HK-2 (cell line): Measurements from ENCODE around the gene VWA8.

Experiments used
- DNase-seq: peaks from one replicate; pipeline ENCODE4 v3.0.0-alpha.2; 2018; ENCODE audit not compliant: unreplicated experiment

Gene VWA8

DNA sequence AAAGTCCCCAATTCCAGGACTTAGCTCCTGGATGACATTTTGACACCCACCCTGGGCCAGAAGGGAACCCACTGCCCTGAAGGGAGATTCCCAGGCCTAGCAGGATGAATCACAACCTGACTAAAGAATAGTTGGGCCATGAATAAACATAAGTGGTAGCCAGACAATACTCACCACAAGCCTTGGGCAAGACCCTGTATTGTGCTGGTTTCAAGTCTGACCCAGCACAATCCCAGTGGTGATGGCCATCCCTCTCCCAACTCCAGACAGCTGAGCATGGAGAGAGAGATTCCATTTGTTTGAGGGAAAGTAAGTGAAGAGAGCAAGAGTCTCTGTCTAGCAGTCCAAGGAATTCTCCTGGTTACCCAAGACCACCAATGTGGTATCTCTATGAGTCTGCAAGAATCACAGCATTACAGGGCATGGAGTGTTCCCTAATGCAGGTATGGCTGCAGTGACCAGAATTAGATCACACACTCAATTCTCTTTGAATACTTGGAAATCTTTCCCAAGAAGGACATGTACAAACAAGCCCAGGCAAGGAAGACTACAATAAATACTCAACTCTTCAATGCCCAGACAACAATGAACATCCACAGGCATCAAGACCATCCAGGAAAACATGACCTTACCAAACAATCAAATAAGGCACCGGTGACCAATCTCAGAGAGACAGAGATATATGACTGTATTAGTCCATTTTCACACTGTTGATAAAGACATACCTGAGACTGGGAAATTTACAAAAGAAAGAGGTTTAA lies 158.0 kb downstream of the VWA8 start:
- peak; percentile 11 for DNase-seq

DNA sequence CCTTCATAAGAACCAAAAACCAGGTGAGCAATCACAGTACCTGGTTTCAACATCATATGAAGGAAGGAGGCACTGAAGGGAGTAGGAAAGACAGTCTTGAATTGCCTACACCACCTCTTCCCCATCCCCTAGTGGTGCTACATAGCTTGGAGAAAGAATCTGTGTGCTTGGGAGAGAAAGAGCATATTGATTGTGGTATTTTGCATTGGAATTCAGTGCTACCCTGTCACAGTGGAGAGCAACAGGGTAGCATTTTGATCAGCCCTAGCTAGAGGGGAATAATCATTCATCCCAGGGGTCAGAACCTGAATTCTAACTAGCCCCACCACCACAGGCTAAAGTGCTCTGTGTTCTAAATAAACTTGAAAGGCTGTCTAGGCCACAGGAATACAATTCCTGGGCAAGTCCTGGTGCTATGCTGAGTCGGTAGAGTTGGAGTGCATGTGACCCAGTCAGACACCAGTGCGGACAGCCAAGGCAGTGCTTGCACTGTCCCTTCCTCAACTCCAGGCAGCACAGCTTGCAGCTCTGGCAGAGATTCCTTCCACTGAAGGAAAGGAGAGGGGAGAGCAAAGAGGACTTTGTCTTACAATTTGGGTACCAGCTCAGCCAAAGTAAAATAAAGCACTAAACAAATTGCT lies 158.7 kb downstream of the VWA8 start:
- DNase-seq = no peak

DNA sequence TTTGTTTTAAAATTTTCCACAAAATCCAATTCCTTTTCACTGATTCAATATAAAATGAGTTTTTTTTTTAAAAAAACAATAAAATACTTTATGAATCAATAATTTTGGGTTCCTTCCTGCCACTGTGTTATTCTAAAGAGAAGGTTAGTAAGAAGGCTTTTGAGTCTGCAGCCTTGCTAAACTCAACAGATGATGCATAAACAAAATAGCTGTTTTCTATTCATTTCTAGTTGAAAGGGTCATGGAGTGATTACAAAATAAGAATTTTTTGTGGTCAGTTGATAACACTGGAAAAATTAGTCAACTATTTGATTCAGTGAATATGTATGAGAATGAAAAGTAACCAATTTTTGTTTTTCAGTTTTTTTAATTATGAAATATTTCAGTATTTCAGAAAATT lies 169.9 kb downstream of the VWA8 start:
- DNase-seq = no peak

DNA sequence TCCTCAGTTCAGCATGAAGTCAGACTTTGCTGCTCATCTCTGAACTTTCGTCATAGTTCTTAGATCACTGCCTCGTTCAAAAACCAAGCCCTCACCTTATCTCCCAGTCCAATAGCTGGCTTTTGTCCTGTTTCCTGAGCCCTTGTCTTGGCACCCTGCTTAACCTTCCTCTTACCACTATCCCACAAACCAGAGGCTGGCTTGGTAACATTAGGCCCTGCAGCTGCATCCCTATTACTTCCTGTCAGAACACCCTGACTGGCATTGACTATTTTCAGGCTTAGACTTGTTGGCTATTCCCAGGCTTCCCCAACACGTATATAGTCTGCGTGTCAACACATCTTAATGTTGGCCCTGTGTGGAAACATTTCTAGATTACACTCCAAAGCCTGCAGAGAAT lies 172.4 kb downstream of the VWA8 start:
- no peak for DNase-seq

DNA sequence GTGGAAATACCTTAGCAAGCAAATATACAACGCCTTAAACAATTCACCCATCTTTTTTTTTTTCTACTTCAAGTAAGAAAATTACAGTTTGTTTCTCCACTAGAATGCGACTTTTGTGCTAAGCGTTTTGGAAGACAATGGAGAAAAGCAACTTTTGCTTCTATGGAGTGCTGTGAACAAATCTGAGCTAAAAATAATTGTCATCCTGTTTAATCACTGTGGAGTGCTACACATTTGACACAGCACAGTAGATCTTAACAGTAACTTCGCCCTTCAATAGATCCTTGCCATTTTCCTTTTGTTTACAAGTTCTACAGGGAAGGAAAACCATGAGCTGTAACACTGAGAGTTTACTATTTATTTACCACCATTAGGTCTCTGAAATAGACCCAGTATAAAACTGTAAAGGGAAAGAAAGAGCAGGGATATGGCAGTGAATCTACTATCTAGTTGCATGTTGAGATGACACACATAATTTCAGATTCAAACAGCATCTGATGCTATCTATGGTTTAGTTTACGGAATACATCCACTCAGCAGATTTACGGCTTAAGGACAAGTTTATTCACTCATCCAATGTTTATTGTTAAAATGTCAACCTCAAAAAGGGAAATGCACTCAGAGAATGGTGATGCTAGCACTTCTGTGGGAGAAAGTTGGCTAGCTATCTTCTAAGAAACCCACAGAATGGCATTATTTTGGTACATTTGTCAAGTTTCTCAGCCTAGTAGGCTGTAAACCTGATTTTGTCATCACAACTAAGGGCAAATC lies 175.3 kb downstream of the VWA8 start:
- no peak for DNase-seq

DNA sequence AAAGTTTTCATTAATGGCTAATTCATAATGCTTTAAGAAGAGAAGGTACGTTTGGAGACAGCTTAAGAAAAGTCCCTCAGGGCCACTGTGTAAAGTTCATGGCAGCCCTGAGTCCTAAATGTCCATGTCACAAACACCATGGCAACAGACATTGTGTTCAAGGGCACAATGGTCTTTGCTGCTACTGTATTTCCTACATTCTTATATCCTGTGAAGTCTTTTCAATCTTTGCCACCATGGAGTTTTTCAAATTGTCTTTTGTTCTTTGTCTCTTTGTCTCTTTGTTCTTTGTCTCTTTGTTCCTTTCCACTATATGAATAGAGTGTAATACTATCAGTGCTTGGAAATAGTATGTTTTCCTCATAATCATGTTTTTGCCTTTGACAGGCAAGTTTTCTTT lies 178.8 kb downstream of the VWA8 start:
- no peak for DNase-seq

DNA sequence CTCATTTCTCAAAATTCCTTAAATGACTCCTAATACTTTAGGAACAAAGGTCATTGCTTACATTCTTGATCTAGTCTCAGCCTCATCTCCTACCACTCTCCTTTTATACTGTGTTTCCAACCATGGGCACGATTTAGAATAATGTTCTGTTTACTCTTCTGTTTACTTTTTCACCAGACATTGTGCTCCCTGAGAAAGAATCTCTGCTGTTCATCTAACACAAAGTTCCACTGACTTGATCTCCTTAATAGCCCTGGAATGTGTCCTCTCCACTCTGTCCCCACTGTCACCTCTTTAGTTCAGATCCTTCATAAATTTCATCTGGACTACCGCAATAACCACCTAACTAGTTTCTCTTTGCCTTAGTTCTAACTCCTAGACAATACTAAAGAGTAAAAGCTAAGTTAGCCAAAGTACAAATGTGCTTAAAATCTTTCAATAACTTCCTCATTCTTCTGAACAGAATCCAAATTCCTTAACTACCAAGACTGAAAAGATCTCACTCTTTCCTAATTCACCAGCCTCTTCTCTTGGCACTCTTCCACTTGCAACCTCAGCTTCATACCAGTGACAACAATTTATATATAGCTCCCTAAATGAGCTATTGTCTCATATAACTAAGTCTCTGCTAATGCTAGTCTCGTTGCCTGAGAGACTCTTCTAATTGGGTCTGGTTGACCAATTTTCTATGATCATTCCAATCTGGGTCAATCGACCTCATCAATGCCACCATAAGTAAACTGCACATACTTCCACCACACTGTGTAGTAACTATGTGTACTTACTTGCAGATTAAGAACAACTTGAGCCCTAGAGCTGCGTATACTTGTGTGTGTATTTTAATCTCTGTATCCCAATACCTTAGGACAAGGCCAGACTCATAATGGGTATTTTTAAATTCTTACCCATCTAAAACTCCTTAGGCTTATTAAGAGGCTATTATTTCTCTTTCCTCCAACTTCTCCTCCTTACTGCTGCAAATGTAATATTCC lies 179.9 kb downstream of the VWA8 start:
- peak; percentile 11 for DNase-seq

DNA sequence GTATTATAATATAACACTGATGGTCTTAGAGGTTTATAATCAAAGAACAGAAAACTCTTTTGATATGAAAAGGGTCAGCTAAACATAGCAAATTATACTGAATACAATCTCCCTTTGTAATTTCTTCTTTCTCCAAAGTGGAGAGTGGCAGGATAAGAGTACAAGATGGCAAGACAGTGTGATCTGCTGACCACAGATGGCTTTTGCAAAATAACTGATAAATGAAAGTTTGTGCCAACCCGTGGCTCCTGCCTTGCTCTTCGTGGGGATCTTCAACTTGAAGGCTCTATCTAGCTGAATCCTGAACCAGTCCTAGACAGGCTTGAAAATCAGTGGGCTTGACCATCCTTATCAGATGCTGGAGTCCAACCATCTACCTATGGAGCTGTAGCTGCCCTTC lies 185.7 kb downstream of the VWA8 start:
- no peak for DNase-seq

DNA sequence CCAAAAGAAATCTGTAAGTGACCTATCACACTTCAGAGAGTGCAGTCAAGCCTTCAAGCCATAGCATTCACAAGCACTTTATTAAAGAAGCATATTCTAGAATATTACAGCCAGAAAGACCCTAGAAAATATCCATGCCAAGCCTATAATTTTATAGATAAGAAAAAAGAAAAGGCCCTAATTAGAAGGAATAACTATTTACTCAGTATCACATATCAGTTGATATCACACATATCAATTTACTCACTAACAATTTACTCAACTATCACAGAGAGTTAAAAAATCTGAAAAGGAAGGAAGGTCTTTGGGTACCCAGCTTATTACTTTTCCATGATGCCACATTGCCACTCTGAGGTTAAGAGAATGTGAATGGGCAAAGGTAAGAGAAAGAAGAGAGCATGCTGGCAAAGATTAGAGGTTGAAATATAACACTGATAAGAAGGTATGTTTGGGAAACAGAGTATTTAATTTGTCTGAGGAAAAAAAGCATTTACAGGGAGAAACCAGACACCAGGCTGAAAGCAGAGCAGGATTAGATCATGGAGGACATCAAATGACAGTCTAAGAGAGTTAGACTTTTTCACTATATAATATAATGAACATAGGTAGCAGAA lies 186.2 kb downstream of the VWA8 start:
- DNase-seq = no peak

DNA sequence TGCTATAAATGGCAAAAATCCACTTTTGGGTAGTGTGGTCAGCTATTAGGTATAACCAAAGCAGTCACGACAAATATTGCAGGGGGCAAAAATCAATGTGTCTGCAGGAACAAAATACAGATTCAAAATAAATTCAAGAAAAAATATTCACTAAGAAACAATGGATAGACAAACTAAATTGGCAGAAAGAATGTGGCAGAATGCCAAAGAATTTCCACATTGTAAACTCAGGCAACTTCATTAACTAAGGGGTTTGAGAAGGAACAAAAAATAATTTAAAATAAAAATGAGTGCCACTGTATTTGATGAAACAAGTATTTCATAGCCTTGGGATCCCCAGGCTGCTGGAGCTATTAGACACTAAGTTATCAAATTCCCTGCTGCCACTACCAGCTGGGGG lies 193.1 kb downstream of the VWA8 start:
- DNase-seq = no peak

DNA sequence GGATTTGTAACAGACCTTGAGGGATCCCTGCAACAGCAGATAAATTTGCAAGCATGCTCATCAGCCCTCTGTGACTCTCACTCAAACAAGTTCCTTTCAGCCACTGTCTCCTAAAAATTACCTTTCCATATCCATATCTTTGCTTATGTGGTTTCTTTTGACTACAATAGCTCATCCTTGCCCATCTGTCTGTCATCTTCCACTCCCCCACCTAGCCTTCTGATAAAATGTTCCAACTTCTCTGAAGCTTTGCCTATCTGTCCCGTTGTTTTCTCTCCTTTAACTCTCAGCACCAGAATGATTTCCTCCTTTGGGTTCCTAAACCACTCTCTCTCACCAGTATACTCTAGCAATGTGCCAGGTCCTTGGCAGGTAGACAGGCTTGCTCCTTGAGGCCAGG lies 194.5 kb downstream of the VWA8 start:
- DNase-seq = no peak

DNA sequence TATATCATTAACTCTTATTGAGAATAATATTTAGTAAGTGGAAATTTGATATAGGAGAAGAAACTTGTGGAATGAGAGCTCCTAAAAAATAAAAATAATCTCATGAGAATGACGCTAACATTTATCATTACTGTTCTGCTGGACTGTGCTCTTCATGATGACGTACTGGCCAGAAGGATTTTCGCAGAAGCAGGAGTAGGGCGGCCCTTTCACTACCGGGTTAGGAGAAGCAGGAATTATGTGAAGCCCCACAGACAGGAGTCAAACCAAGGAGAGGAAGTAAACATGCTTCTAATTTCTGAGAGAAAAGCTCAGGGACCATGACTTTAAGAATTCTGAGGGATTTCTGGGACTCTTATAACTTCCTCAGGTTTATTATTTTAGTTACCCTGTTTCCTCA lies 195.1 kb downstream of the VWA8 start:
- DNase-seq = no peak

DNA sequence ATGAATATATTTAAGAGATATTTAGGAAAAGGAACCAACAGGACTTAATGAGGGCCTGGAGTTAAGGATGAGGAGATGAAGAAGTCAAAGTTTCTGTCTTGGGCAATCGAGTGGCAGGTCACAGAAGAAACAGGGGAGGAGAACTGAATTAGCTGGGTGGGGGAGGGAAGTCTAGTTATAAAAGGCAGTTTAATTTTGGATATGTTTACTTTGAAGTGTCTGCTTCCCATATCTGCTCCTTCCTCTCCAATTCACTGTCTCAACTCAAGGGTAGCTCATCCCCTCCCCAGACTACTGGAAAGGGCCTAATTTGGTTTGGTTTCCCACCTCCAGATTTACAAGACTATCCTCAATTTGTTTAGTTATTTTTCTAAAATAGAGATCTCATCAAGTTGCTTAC lies 195.9 kb downstream of the VWA8 start:
- no peak for DNase-seq

DNA sequence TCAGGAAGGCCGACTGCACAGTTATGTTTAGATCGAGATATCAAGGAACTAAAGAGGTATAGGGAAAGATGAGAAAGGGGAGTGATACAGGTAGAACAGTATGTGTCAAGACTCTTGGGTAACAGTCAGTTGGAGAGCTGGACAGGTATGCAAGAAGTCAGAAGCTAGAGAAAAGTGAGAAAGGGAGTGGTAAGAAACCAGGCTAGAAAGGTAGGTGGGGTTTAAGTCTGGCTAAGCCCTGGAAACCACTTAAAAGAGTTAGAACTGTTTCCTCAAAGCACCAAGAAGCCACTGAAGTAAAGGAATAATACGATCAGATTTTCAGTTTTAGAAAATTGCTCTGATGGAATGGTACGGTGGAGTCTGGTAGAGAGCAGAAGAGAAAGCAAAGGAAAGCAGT lies 196.4 kb downstream of the VWA8 start:
- no peak for DNase-seq

DNA sequence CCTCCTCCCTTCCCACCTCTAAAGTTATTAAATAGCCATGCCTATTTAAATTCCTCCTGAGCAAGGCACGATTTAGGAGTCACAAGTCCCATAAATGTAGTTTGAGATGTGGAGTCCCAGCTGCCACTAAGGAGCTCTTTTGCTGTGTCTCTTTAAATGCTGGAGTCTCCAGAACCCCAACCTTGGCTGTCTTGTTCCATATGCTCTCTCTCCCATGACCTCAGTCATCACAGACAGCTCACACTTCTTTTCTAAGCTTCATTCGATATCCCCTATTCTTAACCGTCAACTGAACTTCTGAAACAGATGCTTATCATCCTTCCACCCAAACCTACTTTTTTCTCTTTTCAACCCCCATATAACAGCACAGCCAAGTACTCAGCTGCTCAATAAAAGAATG lies 197.1 kb downstream of the VWA8 start:
- DNase-seq = no peak

DNA sequence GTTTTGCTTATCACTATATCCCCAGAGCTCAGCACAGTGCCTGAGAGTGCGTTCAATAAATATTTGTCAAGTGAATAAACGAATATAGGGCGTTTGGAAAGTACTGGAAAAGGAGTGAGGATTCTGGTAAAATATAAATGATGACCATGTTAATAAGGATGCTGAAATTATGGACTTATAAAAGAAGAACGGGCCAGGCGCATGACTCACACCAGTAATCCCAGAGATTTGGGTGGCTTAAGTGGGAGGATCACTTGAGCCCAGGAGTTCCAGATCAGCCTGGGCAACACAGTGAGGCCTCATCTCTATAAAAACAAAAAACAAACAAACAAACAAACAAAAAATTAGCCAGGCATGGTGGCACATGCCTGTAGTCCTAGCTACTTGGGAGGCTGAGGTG lies 198.1 kb downstream of the VWA8 start:
- no peak for DNase-seq

DNA sequence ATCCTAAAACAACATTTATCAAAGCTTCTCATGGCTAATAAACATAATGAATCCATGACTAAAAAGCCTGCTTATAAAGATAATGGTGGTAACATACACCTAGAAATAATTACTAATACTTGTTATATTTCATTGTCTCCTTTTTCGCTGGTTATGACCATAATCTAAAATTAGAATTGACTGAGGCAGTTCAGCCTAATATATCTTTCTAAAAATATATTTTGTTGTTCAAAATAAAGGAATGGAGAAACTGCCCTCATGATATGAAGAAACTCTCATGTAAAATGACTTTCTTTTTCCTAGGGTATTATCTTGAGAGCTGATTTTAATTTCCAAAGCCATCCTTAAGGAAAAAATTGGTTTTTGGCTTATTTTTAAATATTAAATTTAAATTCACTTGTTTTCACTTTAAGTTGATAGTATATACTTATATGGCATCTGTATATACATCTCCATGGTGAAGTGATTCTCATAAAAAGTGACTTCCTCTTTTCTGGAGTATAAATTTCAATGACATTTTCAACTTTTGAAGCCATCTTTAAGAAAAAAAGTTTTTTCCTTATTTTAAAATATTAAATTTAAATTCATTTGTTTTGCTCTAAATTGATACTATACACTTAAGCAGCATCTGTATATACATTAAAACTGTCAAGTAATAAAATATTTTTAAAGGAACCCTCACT lies 204.6 kb downstream of the VWA8 start:
- DNase-seq = no peak

DNA sequence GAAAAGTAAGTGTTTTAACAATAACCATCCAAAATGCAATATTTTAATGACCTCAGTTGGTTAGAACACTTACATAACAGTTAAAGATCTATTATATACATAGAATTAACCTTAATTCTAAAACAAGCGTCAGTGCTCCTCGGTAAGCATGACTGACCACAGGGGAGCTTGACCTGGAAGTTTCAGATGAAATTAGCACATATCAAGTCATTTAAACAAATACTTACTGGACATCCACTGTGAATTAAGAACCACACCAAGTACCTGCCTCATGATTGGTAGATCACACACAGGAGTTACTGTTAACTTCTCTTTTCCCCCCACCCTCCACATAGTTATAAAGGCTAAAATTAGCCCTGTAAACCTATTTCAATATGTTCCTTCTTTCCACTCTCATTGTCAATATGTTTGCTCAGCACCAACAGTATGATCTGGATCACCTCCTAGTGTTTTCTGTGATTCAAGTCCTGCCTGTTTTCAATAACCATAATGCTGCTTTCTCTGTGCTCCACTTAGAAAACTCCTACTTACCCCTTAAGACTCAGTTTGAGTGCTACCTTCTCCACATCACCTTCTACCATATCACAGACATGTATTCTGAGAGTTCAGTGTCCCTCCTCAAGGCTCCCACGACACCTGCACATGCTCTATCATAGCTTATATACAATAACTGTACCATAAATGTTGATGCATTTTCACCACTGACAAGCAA lies 209.0 kb downstream of the VWA8 start:
- no peak for DNase-seq

DNA sequence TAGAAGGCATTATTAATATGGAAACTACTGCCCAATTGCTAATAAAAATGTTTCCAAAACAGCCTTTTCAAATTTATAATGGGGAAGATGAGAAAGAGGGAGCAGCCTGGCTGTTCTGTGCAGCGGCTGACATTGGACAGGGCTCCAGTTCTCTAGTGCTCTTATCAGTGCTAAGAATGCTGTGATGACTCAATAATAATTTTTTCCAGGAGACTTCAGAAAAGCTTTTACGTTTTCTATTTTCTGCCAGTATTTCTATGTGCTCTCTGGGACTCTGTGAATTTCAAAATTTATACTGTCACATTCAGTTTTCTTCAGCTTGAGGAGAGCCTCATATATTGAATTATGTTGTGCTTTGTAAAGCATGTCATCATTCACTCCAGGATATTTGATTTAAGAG lies 209.6 kb downstream of the VWA8 start:
- DNase-seq = no peak

DNA sequence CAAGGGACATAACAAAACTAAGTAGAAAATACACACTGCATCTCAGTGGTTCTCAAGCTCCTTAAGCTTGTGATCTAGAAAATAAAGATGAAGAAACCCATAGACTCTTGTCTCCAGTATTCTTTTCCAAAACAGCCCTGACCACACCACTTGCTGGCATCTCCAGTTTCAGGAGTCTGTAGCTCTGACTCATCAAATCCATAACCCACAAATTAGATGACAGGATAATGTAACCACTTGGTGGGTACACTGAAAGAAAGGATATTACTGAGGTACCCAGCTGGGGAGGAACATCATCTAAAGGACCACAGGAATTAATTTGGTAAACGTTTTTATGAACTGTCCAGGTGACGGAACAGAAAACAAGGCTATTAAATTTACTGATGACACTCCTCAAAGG lies 214.7 kb downstream of the VWA8 start:
- DNase-seq = no peak
